GM21526 (cell line): ENCODE data around the gene ZNF831.

Source experiments
- ATAC-seq: cut with Tn5 transposase; IDR thresholded peaks from one replicate; pipeline ENCODE4 v1.9.1; 2021; ENCODE audit warnings: moderate library complexity; ENCODE audit not compliant: unreplicated experiment, low FRiP score

The ZNF831 gene

DNA sequence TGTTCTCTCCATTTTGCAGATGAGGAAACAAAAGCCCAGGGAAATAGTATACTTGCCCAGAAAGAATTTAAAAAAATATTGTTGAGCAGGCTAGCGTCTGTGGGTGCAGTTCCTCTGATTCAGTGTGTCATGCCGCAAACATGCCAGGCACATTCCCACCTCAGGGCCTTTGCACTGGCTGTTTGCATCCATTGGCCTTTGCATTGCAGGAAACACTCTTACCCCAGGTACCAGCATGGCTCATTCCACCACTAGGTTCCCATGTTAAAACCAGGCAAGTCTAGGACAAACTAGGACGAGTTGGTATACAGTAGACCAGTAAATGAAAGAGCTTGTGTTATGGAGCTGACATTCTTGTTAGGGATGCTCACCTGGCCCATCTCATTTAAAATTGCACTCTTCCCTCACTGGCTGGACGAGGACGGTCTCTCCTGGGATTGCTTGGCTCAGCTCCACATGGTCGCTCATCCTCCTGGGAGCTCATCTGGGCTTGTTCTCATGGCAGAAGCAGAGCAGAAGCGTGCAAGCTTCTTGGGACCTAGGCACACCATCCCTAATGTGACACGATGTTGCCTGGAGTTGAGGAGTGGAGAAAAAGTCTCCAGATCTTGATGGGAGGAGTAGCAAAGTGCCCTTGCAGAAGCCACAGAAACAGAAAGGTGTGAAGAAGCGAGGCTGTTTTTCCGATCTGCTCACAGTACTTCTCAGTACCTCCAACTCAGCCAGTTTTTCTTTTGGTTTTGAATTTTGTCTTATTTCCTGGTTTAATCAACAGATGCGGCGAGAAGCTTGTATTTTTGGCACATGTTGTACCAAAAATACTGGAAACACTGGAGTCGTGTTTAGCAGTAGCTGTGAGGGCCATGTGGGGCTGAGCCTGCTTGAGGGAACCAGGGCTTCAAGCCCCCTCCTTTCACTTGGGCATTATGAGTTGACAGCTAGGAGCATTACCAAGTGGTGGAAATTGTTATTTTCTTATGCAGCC lies 13.9 kb downstream of the ZNF831 start:
- no peak for ATAC-seq

DNA sequence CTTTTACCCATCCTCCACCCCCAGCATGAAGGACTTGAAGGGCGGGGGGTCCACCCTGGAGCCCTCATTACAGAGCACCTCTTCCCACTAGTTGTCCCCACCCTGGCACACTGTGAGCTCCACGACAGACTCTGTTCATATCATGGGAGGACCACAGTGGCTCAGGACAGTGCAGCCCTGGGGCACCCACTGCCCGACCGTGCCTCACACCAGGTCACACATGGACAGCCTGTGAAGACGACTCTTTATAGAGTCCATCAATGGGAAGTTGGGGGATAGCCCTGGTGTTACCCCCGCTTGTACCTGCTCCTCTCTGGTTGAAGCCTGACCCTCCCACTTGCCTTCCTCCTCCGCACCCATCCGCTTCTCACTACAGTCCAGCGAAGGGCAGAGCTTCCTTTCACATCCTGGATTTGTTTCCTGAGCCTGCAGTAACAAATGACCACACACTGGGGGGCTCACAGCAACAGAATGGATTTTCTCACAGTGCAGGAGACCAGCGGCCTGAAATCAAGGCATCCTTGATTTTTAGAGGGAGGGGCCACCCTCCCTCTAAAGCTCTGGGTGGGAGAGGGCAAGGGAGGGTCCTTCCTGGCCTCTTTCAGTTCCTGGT lies 15.5 kb downstream of the ZNF831 start:
- ATAC-seq, result no peak

DNA sequence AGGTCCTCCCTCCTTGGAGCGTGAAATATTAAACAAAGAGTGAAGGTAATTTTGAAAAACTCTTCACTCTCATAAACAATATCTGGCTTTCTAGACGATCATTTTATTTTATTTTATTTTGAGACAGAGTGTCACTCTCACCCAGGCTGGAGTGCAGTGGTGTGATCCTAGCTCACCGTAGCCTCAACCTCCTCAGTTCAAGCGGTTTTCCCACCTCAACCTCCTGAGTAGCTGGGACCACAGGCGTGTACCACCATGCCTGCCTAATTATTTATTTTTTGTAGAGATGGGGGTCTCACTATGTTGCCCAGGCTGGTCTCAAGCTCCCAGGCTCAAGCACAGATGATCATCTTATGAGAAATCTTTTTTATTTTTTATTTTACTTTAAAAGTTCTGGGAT lies 16.4 kb downstream of the ZNF831 start:
- ATAC-seq, result no peak

DNA sequence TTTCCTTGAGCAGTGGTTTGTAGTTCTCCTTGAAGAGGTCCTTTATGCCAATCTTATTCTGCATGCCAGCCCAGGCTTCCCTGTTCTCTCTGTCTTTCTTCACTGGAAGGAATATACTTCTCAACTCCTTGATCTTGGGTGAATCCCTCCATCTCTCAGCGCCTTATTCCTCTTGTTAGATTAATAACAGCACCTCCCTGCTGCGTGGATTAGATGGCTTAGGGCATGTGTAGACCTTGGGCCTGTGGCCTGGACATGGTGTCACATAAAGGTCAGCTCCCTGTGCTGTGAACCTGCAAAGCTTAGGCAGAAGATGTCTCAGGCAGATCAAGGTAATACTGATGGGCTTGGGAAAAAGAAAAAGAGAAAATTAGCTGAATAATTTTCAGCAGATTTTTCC lies 18.3 kb downstream of the ZNF831 start:
- no peak for ATAC-seq

DNA sequence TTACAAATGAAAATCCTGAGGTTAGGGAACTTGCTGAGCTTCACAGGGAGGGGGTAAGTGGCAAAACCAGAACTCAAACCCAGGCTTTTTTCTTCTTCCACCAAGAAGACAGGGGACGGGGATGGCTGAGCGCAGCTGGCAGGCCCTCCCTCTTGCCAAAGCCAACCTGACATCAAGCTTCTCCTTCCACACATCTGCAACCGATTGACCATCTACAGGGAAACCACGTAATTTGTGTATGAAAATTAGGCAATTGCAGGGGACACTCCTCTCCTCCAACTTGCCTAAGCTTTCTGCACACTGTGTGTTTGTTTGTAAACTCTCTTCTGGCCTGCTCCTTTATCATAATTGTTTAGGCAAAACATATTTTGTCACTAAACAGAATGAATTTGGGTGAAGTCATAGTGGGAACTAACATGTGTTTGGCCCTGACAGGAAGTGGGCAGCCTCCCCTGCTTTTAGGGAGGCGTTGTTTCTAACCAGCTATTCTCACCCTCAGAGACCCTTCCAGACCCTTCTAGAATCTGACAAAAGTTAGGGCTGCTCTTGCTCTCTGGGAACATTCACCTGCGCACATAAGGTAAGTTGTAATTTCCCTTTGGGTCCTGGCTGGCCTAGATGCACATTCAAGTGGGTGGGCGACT lies 18.9 kb downstream of the ZNF831 start:
- ATAC-seq, result no peak

DNA sequence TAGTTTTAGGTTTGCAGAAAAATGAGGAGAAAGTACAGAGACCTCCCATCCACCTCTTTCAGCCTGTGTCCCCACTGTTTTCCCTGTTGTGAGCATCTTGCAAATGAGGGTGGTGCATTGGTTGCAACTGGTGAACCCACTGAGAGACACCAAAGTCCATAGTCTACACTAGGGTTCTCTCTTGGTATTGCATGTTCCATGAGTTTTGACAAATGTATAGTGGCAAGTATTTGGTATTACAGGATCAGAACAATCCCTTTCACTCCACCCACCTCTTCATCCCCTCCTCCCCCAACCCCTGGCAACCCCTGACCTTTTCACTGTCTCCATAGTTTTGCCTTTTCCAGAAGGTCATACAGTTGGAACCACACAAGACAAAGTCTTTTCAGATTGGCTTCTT lies 20.1 kb downstream of the ZNF831 start:
- ATAC-seq, result no peak

DNA sequence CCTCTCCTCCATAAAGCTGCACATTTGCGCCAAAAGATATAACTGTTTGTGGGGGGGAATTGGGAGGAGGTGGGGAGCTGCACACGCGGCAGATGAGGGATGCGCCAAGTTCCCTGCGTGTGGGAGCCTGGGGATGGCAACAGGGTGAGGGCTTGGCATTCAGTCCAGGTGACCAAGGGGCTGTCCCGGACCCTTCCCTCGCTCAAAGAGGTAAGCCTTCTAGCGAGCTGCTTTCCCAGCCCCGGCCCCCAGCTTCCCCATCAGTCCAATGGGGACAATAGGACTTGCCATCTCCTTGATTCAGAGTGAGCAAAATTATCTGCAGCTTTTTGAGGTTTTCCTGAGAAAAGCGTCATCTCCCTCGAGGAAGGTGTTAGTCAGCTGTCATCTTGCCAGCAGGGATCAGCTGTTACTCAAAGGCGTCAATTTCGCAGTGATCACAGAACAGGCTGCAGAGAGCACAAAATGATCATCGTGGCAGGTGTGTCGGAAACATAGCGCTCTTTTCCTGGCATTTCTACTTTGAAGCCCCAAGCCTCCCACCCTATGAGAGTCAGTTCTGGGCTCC lies 21.3 kb downstream of the ZNF831 start:
- ATAC-seq, result no peak

DNA sequence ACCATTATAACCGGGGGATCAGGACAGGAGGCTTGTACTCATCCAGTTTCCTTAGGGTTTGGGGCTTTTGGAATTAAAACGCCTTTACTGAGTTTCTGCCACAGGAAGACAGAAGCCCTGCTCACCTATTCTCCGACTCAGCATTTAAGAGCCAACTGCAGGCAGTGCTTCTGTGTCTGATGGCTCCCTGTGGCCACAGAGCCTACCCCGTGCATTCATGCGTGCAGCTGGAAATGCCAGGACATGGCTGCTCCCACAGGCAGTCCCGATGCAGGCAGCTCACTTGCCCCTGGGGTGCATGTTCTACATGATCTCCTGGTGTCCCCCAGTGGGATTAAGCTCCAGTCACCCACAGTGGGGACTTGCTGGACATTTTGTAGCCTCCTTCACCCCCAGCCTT lies 22.2 kb downstream of the ZNF831 start:
- no peak for ATAC-seq

DNA sequence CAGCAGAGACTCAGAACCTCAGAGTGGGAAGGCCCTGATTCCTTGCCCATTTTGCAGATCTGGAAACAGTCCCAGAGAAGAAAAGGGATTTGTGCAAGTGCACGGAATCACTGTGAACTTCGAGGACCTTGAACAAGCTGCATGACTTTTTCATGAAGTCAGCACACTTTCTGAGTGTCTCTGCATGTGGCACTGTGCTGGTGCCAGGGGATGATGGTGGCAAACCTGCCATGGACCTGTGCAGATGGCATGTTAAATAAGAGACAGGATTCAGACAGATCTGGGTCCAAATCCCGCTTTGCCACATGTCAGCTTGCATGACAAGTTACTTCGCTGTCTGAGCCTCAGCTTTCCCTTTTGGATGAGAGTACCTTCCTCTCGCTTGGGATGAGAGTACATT lies 26.8 kb downstream of the ZNF831 start:
- no peak for ATAC-seq

DNA sequence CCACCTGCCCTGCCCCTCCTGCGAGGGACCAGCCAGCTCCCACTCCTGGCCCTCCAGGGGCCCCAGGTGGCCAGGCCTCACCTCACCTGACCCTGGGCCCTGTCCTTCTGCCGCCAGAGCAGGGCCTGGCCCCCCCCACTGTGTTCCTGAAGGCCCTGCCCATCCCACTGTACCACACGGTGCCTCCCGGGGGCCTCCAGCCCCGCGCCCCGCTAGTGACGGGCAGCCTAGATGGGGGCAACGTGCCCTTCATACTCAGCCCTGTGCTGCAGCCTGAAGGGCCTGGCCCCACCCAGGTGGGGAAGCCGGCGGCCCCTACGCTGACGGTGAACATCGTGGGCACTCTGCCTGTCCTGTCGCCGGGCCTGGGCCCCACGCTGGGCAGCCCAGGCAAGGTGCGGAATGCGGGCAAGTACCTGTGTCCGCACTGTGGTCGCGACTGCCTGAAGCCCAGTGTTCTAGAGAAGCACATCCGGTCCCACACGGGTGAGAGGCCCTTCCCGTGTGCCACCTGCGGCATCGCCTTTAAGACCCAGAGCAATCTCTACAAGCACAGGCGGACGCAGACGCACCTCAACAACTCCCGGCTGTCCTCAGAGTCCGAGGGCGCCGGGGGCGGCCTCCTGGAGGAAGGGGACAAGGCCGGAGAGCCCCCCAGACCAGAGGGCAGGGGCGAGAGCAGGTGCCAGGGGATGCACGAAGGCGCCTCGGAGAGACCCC lies 27.6 kb downstream of the ZNF831 start:
- no peak for ATAC-seq

DNA sequence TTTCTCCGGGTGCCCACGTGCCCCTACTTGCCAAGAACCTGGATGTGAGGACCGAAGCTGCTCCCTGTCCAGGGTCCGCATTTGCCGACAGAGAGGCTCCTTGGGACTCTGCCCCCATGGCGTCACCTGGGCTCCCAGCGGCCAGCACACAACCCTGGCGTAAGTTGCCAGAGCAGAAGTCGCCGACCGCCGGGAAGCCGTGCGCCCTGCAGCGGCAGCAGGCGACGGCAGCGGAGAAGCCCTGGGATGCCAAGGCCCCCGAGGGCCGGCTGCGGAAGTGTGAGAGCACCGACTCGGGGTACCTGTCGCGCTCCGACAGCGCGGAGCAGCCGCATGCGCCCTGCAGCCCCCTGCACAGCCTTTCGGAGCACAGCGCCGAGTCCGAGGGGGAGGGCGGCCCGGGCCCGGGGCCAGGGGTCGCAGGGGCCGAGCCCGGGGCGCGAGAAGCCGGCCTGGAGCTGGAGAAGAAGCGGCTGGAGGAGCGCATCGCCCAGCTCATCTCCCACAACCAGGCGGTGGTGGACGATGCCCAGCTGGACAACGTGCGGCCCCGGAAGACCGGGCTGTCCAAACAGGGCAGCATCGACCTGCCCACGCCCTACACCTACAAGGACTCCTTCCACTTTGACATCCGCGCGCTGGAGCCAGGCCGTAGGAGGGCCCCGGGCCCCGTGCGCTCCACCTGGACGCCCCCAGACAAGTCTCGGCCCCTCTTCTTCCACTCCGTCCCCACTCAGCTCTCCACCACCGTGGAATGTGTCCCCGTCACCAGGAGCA lies 28.3 kb downstream of the ZNF831 start:
- no peak for ATAC-seq

DNA sequence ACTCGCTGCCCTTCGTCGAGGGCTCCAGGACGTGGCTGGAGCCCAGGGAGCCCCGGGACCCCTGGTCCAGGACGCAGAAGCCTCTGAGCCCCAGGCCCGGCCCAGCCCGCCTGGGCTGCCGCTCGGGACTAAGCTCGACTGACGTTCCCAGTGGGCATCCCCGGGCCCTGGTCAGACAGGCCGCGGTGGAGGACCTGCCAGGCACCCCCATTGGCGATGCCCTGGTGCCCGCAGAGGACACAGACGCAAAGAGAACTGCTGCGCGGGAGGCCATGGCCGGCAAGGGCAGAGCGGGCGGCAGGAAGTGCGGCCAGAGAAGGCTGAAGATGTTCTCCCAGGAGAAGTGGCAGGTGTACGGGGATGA lies 28.9 kb downstream of the ZNF831 start:
- ATAC-seq, result no peak

DNA sequence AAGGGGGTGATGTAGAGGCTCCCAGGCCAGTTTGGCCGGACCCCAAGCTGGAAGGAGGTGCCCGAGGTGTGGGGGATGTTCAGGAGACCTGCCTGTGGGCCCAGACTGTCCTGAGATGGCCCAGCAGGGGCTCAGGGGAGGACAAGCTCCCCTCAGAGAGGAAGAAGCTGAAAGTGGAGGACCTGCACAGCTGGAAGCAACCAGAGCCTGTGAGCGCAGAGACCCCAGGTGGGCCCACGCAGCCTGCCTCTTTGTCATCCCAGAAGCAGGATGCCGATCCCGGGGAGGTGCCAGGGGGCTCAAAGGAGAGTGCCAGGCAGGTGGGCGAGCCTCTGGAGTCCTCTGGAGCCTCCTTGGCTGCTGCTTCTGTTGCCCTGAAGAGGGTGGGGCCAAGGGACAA lies 29.7 kb downstream of the ZNF831 start:
- ATAC-seq, result no peak

DNA sequence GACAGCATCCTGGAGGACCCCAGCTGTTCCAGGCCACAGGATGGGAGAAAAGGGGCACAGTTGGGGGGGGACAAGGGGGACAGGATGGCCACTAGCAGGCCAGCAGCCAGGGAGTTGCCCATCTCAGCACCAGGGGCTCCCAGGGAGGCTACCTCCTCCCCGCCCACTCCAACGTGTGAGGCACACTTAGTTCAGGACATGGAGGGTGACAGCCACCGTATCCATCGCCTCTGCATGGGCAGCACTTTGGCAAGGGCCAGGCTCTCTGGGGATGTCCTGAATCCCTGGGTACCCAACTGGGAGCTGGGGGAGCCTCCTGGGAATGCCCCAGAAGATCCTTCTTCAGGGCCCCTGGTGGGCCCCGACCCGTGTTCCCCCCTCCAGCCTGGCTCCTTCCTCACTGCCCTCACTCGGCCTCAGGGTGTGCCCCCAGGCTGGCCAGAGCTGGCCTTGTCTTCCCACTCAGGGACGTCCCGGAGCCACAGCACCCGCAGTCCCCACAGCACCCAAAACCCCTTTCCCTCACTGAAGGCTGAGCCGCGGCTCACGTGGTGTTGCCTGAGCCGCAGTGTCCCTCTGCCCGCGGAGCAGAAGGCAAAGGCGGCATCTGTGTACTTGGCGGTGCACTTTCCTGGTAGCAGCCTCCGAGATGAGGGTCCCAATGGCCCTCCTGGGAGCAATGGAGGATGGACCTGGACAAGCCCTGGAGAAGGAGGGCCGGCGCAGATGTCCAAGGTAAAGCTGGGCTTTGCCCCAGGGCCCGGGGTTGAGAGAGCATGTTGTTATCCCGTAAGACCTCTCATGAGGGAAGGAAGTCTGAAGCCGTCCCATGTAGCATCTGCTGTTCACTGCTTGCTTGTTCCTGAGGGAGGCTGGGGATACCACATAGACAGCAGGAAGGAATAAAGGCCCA lies 30.7 kb downstream of the ZNF831 start:
- ATAC-seq, result no peak

DNA sequence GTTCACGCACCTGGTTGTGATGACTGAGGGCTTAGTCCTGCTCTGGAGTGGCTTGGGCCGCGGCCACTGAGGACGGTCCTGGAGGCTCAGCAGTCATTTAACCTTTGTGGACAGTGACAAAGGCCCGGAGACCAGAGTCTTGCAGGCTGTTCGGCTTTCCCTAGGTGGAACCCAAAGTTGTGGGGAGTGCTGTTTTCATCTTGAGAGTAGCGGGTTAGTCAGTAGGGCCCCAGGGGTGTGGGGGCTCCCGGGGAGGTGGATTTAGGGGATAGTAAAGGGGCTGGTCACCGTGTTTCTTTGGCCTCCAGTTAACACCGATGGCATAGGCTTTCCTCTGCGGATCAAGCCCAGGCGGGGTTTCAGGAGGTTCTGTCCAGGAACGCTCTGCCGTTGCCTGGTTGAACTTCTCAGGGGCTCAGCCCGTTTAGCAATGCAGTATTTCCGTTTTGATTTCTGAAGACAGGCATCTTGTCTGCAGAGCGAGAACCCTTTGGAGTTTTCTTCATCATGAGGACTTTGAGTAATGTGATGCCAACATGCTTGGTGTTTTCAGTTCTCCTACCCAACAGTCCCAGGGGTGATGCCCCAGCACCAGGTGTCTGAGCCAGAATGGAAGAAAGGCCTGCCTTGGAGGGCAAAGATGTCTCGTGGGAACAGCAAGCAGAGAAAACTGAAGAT lies 31.8 kb downstream of the ZNF831 start:
- ATAC-seq, result no peak

DNA sequence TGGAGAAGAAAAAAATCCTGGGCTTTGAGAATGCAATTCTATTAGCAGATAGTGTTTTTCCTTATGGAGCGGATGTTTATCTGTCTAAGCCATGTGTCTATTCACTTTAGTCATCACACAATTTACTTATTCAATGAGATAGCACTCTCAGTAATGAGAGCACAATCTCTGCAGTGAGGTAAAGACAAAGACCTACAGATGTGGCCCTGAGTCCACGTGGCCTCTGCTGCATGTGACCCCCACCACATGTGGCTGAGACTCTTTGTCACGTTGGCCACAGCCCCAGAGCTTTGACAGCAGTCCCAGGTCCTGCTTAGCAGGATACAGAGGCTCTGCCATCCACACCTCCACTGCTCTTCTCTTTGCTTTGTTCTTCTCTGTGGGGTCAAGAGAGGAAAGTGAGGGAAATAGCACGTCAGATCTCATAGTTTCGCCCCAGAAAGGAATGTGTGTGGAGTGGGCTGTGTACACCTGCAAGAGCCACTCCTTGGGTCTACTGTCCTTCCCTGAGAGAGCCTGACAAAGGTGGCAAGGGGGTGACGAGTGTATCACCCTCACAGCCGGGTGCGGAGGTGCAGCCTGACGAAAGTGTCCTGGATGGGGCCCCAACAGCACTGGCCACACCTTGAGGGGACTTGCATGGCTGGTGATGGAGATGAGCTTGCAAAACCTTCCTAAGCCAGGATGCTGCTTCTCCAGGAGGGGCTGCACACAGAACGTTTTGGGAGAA lies 40.7 kb downstream of the ZNF831 start:
- no peak for ATAC-seq

DNA sequence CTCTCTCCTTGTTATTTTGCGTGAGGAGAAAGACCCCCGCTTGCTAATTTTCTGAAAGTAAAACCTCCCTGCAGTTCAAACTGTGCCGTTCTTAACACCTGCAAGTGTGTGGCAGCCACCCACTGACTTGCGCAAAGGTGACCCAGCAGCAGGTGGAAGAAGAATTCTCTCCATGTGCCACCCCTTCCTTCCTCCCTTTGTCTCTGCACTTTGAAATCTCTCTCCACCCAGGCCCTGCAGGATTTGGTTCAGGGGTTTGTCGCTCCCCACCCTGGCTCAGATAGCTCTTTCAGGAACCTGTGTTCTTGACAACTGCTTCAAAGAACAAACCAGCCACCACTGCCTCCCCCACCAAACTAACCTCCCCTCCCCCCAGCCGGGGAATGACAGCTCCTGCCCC lies 41.4 kb downstream of the ZNF831 start:
- ATAC-seq, result no peak

DNA sequence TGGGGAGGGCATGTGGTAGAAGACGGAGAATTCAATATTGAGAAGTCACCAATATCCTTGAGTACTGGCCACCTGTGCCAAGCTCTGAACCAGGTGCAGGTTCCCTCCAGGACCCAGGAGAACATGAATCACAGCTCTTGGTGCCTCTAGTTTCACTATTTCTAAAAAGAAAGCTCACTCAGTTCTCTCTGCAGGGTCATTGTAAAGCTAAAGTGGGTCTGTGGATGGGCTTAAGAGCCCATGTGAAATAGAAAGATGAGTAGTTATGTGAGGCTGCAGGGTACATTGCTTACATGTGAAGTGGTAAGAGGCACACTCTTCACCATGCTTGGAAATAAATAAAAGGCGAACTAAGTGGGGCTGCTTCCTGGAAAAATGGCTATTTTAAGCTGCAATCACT lies 43.6 kb downstream of the ZNF831 start:
- ATAC-seq, result no peak
